SK-N-SH (cell line): ENCODE measurements around the gene PPTC7. TPM values are rescaled to one million over a fixed set of nuclear protein-coding genes. Genes with fewer than 3 reads are reported as not detected.

Experiments
- CTCF ChIA-PET: fragments of 300-600, 350-600 bp; formaldehyde crosslinking; extraction: SDS; loops from one replicate; lab custom pipeline; 2021; lab: Yijun Ruan, JAX
- POLR2A ChIA-PET: fragments of 350-600 bp; sonication (Branson Sonifier 250); formaldehyde crosslinking; extraction: SDS; loops from one replicate; lab custom pipeline; 2020; ENCODE audit warnings: antibody characterized with exemption, inconsistent platforms; lab: Yijun Ruan, JAX
- DNase-seq: peaks from one replicate; pipeline ENCODE4 v3.0.0; 2012
- H2AFZ ChIP-seq: fragments of 200-600 bp; sonication (generic); 2 replicates; pipeline ENCODE4 v1.8.1; 2016; ENCODE audit warnings: antibody characterized with exemption, mild to moderate bottlenecking, low read depth
- H3F3A ChIP-seq: fragments of 200-600 bp; sonication (generic); replicated peaks from 2 replicates; pipeline ENCODE3; 2016; ENCODE audit warnings: antibody characterized with exemption, mild to moderate bottlenecking; ENCODE audit not compliant: insufficient read depth
- H3K27ac ChIP-seq, 2 experiments: fragments of 200-500 bp in 1 of 2; fragments of 200-600 bp in 1 of 2; sonication (Bioruptor generic) in 1 of 2; sonication (generic), shearing (Covaris generic) in 1 of 2; 2 replicates each; pipeline versions ENCODE4 v1.5.1 to v1.6.1; 2014 to 2016; ENCODE audit warnings: low read depth in 2 of 2, inconsistent platforms in 1 of 2, low read length in 1 of 2, mild to moderate bottlenecking in 1 of 2, mixed read lengths in 1 of 2
- H3K27me3 ChIP-seq: fragments of 200-600 bp; sonication (generic), shearing (Covaris generic); 2 replicates; pipeline ENCODE4 v1.6.1; 2016; ENCODE audit warnings: mixed run types; ENCODE audit not compliant: insufficient read depth
- H3K36me3 ChIP-seq, 2 experiments: fragments of 200-500 bp in 1 of 2; fragments of 200-600 bp in 1 of 2; sonication (Bioruptor generic) in 1 of 2; sonication (generic) in 1 of 2; replicated peaks in 1 of 2; 2 replicates each; pipeline versions ENCODE3 to v1.5.1; 2014 to 2016; ENCODE audit warnings: low read length in 1 of 2, mild to moderate bottlenecking in 1 of 2; ENCODE audit not compliant: insufficient read depth in 2 of 2, control insufficient read depth in 1 of 2
- H3K4me1 ChIP-seq, 2 experiments: fragments of 200-500 bp in 1 of 2; fragments of 200-600 bp in 1 of 2; sonication (Bioruptor generic) in 1 of 2; sonication (generic), shearing (Covaris generic) in 1 of 2; 2 replicates each; pipeline versions ENCODE4 v1.5.1 to v1.6.1; 2014 to 2016; ENCODE audit warnings: low read depth in 1 of 2, low read length in 1 of 2, mixed run types in 1 of 2; ENCODE audit not compliant: insufficient read depth in 2 of 2, control insufficient read depth in 1 of 2
- H3K4me2 ChIP-seq: fragments of 200-600 bp; sonication (generic), shearing (Covaris generic); 2 replicates; pipeline ENCODE4 v1.6.1; 2017; ENCODE audit warnings: mixed run types
- H3K4me3 ChIP-seq, 2 experiments: fragments of 200-500 bp in 1 of 2; fragments of 200-600 bp in 1 of 2; sonication (Bioruptor generic) in 1 of 2; sonication (generic), shearing (Covaris generic) in 1 of 2; 2 replicates each; pipeline versions ENCODE4 v1.5.1 to v1.8.1; 2014 to 2016; ENCODE audit warnings: low read depth in 2 of 2, inconsistent platforms in 1 of 2, low read length in 1 of 2, mild to moderate bottlenecking in 1 of 2, mixed read lengths in 1 of 2, moderate library complexity in 1 of 2
- H3K79me2 ChIP-seq: fragments of 200-600 bp; sonication (generic); 2 replicates; pipeline ENCODE4 v1.8.1; 2017; ENCODE audit warnings: mild to moderate bottlenecking; ENCODE audit not compliant: insufficient read depth
- H3K9ac ChIP-seq: fragments of 200-600 bp; sonication (generic); 2 replicates; pipeline ENCODE4 v1.6.1; 2017; ENCODE audit warnings: mixed run types
- H3K9me2 ChIP-seq: fragments of 200-600 bp; sonication (generic); 2 replicates; pipeline ENCODE4 v1.6.1; 2017; ENCODE audit warnings: mixed run types
- H3K9me3 ChIP-seq: fragments of 200-600 bp; sonication (generic); 2 replicates; pipeline ENCODE4 v1.6.1; 2017; ENCODE audit warnings: mixed run types, mild to moderate bottlenecking, moderate library complexity
- H4K20me1 ChIP-seq: fragments of 200-600 bp; sonication (generic); 2 replicates; pipeline ENCODE4 v1.6.1; 2017; ENCODE audit warnings: mild to moderate bottlenecking, mixed run types; ENCODE audit not compliant: insufficient read depth
- EP300 ChIP-seq, 2 experiments: IDR thresholded peaks; 2 replicates each; pipeline versions ENCODE4 v1.4.0 to v1.6.1; 2012; ENCODE audit warnings: borderline replicate concordance in 1 of 2, low read depth in 1 of 2, low read length in 1 of 2
- FOSL2 ChIP-seq: IDR thresholded peaks from 2 replicates; pipeline ENCODE4 v1.4.0; 2012; ENCODE audit warnings: low read depth, mild to moderate bottlenecking, moderate library complexity, borderline replicate concordance
- FOXJ3 ChIP-seq: sonication (generic); formaldehyde crosslinking; IDR thresholded peaks from 2 replicates; pipeline ENCODE4 v1.5.1; 2020; ENCODE audit warnings: mild to moderate bottlenecking, missing genetic modification reagents
- JUND ChIP-seq: IDR thresholded peaks from 2 replicates; pipeline ENCODE4 v1.4.0; 2012
- MEF2A ChIP-seq: IDR thresholded peaks from 2 replicates; pipeline ENCODE4 v1.4.0; 2012; ENCODE audit warnings: low read depth, borderline replicate concordance
- NRF1 ChIP-seq: IDR thresholded peaks from 2 replicates; pipeline ENCODE4 v1.6.1; 2012; ENCODE audit warnings: low read depth, mild to moderate bottlenecking, low read length
- POLR2AphosphoS5 ChIP-seq: IDR thresholded peaks from 2 replicates; pipeline ENCODE4 v1.6.1; 2012; ENCODE audit warnings: low read depth, low read length
- RAD21 ChIP-seq: IDR thresholded peaks from 2 replicates; pipeline ENCODE4 v1.6.1; 2012; ENCODE audit warnings: mild to moderate bottlenecking, low read length
- RCOR1 ChIP-seq: fragments of 150-350 bp; IDR thresholded peaks from 2 replicates; pipeline ENCODE4 v1.6.1; 2017; ENCODE audit warnings: antibody characterized with exemption, low read length
- RFX5 ChIP-seq: IDR thresholded peaks from 2 replicates; pipeline ENCODE4 v1.6.1; 2012; ENCODE audit warnings: mild to moderate bottlenecking, improper control_type of control experiment, low read length
- RXRA ChIP-seq: IDR thresholded peaks from 2 replicates; pipeline ENCODE4 v1.4.0; 2012; ENCODE audit warnings: low read depth, mild to moderate bottlenecking, borderline replicate concordance
- SIN3A ChIP-seq: IDR thresholded peaks from 2 replicates; pipeline ENCODE4 v1.6.1; 2012; ENCODE audit warnings: low read depth, mild to moderate bottlenecking, low read length, moderate library complexity, borderline replicate concordance
- SMC3 ChIP-seq: IDR thresholded peaks from 2 replicates; pipeline ENCODE4 v1.6.1; 2012; ENCODE audit warnings: low read depth, low read length, improper control_type of control experiment
- TAF1 ChIP-seq: IDR thresholded peaks from 2 replicates; pipeline ENCODE4 v1.6.1; 2012; ENCODE audit warnings: low read depth, mild to moderate bottlenecking, low read length, moderate library complexity, borderline replicate concordance
- TCF12 ChIP-seq: IDR thresholded peaks from 2 replicates; pipeline ENCODE4 v1.4.0; 2012
- TEAD4 ChIP-seq: IDR thresholded peaks from 2 replicates; pipeline ENCODE4 v1.4.0; 2012; ENCODE audit warnings: mild to moderate bottlenecking, borderline replicate concordance; ENCODE audit not compliant: insufficient read depth
- YY1 ChIP-seq: IDR thresholded peaks from 2 replicates; pipeline ENCODE4 v1.4.0; 2012; ENCODE audit warnings: low read depth, mild to moderate bottlenecking
- WGBS: methylation state at CpG from one replicate; pipeline ENCODE4 v1.1.6; 2017; ENCODE audit warnings: low lambda C conversion rate; 5-methylcytosine and 5-hydroxymethylcytosine counted together
- polyA plus RNA-seq, 3 experiments: library from polyadenylated mRNA; depleted of rRNA; stranded (reverse); fragments of >200 nt; gene quantifications; 2 replicates each; pipeline ENCODE4 v1.2.3, GENCODE V29; 2012
- TF ChIP-seq, protein P1 (sequence below): IDR thresholded peaks from 2 replicates; pipeline ENCODE4 v1.4.0; 2012; ENCODE audit warnings: low read depth, borderline replicate concordance
- TF ChIP-seq, protein P2 (sequence below): fragments of 150-350 bp; IDR thresholded peaks from 2 replicates; pipeline ENCODE4 v1.6.1; 2016; ENCODE audit warnings: mild to moderate bottlenecking, low read depth, low read length
- TF ChIP-seq, protein P3 (sequence below): IDR thresholded peaks from 2 replicates; pipeline ENCODE4; 2012
- TF ChIP-seq, protein P4 (sequence below): IDR thresholded peaks from 2 replicates; pipeline ENCODE4 v1.6.1; 2012; ENCODE audit warnings: mild to moderate bottlenecking, low read depth, low read length, moderate library complexity
- TF ChIP-seq, protein P5 (sequence below): IDR thresholded peaks from 2 replicates; pipeline ENCODE4 v1.4.0; 2012; ENCODE audit warnings: low read depth

PPTC7 gene
- polyA plus RNA-seq, 1 of the 3 experiments (the other 2 are of a cell fraction), result 9.6 TPM

DNA sequence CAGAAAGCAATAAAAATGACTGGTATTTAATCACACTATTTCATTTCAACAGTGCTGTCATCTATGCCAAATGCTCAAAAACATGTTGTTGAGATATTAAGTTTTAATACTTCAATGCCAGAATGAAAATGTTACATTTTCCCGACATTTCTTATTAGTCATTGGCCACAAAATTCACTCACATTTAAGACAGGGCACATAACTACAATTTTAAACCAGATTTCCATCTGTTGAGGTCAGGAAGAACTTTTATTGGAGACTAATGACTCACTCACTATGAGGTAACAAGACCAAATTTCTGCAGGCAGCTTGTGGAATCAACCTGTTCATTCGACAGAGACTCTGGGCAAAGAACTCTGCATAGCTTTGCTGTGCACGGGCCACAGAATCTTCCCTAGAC, 36.8 kb downstream of the PPTC7 start (continued):
- TF ChIP-seq, protein P1, sequence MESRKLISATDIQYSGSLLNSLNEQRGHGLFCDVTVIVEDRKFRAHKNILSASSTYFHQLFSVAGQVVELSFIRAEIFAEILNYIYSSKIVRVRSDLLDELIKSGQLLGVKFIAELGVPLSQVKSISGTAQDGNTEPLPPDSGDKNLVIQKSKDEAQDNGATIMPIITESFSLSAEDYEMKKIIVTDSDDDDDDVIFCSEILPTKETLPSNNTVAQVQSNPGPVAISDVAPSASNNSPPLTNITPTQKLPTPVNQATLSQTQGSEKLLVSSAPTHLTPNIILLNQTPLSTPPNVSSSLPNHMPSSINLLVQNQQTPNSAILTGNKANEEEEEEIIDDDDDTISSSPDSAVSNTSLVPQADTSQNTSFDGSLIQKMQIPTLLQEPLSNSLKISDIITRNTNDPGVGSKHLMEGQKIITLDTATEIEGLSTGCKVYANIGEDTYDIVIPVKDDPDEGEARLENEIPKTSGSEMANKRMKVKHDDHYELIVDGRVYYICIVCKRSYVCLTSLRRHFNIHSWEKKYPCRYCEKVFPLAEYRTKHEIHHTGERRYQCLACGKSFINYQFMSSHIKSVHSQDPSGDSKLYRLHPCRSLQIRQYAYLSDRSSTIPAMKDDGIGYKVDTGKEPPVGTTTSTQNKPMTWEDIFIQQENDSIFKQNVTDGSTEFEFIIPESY, result 0 out of 2 replicates have a peak, but pooled peaks have one; percentile 28
- TF ChIP-seq JUND, result peak; percentile 93
- TF ChIP-seq, protein P2, sequence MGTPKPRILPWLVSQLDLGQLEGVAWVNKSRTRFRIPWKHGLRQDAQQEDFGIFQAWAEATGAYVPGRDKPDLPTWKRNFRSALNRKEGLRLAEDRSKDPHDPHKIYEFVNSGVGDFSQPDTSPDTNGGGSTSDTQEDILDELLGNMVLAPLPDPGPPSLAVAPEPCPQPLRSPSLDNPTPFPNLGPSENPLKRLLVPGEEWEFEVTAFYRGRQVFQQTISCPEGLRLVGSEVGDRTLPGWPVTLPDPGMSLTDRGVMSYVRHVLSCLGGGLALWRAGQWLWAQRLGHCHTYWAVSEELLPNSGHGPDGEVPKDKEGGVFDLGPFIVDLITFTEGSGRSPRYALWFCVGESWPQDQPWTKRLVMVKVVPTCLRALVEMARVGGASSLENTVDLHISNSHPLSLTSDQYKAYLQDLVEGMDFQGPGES, result no peak
- peak; percentile 72; the same call in 1 of the 2 replicates for TF ChIP-seq MEF2A
- TF ChIP-seq SIN3A, result peak; percentile 40; the same call in 1 of the 2 replicates
- peak; percentile 78; the same call in 1 of the 2 replicates for TF ChIP-seq POLR2AphosphoS5
- peak; percentile 97 for TF ChIP-seq FOSL2
- TF ChIP-seq SMC3, result no peak
- no peak for TF ChIP-seq YY1
- TF ChIP-seq RFX5, result no peak

DNA sequence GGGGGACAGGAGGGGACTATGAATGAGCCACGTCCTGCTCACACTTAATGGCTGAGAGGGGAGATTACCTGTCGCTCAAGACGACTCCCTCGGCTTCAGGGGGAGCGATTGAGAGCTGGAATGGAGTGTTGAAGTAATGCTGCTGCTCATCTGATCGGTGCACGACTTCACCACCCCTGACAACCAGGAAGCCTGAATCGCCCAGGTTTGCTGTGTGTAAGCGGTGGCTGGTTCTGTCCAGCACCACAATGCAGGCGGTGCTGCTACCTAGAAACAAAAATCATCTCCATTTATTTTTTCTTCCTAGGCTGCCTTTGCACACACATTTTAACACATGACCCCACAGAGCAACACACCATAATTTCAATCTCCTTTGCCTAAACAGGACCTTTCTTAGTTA, 37.3 kb downstream of the PPTC7 start:
- Histone ChIP-seq H3K9ac (no peak overlapping the region), H3K4me1 (peaks cover 4 to 21% of the 10 kb centered on the region in 2 experiments; a peak in 3 of 4 replicates), H3K27me3 (no peaks in the 10 kb centered on the region), H3K9me3 (no peaks in the 10 kb centered on the region), H3K36me3 (peaks cover 1 to 14% of the 10 kb centered on the region in 2 experiments), H3F3A (peaks cover 42% of the 10 kb centered on the region), H3K79me2 (peaks cover 32% of the 10 kb centered on the region; the same call in 1 of the 2 replicates), H3K4me2 (peak overlapping the region; percentile 53), H2AFZ (no peak overlapping the region), H3K9me2 (no peaks in the 10 kb centered on the region), H4K20me1 (peaks cover 23% of the 10 kb centered on the region), H3K4me3 (no peak overlapping the region), H3K27ac (peak overlapping the region; percentile 14 to 67)
- TF ChIP-seq TAF1, result no peak
- no peak for TF ChIP-seq RFX5
- TF ChIP-seq RXRA, result no peak
- TF ChIP-seq RAD21, result no peak
- no peak for TF ChIP-seq YY1
- TF ChIP-seq, protein P2, result no peak
- TF ChIP-seq, protein P3, sequence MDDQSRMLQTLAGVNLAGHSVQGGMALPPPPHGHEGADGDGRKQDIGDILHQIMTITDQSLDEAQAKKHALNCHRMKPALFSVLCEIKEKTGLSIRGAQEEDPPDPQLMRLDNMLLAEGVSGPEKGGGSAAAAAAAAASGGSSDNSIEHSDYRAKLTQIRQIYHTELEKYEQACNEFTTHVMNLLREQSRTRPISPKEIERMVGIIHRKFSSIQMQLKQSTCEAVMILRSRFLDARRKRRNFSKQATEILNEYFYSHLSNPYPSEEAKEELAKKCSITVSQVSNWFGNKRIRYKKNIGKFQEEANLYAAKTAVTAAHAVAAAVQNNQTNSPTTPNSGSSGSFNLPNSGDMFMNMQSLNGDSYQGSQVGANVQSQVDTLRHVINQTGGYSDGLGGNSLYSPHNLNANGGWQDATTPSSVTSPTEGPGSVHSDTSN, result no peak
- TF ChIP-seq MEF2A, result no peak
- no peak for TF ChIP-seq POLR2AphosphoS5
- TF ChIP-seq FOSL2, result no peak
- TF ChIP-seq FOXJ3, result no peak
- no peak for TF ChIP-seq RCOR1
- TF ChIP-seq JUND, result no peak
- TF ChIP-seq, protein P4, sequence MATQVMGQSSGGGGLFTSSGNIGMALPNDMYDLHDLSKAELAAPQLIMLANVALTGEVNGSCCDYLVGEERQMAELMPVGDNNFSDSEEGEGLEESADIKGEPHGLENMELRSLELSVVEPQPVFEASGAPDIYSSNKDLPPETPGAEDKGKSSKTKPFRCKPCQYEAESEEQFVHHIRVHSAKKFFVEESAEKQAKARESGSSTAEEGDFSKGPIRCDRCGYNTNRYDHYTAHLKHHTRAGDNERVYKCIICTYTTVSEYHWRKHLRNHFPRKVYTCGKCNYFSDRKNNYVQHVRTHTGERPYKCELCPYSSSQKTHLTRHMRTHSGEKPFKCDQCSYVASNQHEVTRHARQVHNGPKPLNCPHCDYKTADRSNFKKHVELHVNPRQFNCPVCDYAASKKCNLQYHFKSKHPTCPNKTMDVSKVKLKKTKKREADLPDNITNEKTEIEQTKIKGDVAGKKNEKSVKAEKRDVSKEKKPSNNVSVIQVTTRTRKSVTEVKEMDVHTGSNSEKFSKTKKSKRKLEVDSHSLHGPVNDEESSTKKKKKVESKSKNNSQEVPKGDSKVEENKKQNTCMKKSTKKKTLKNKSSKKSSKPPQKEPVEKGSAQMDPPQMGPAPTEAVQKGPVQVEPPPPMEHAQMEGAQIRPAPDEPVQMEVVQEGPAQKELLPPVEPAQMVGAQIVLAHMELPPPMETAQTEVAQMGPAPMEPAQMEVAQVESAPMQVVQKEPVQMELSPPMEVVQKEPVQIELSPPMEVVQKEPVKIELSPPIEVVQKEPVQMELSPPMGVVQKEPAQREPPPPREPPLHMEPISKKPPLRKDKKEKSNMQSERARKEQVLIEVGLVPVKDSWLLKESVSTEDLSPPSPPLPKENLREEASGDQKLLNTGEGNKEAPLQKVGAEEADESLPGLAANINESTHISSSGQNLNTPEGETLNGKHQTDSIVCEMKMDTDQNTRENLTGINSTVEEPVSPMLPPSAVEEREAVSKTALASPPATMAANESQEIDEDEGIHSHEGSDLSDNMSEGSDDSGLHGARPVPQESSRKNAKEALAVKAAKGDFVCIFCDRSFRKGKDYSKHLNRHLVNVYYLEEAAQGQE, result no peak
- TF ChIP-seq TCF12, result no peak
- TF ChIP-seq EP300 (IDR thresholded peaks at IDR 0.05; ENCODE audit: borderline replicate concordance in 1 of 2, low read depth in 1 of 2, low read length in 1 of 2), result no peak
- no peak for TF ChIP-seq NRF1
- TF ChIP-seq, protein P5, sequence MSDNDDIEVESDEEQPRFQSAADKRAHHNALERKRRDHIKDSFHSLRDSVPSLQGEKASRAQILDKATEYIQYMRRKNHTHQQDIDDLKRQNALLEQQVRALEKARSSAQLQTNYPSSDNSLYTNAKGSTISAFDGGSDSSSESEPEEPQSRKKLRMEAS, result no peak
- no peak for TF ChIP-seq SIN3A
- TF ChIP-seq TEAD4, result no peak
- ChIA-PET POLR2A (no interaction called here), CTCF (interaction anchor here (1.6 kb wide), 1 partner anchor 10 kb away, joined by 3 read pairs; no protein-coding TSS in a partner anchor)
- WGBS, result 83% methylated on average over 10 of the region's 10 CpGs
- no peak for DNase-seq
